T-helper 2 cell (primary cell): ENCODE data around the gene ELN.
A peak's percentile ranks its signal among the peaks of the same experiment; 100 is the strongest.
"Not testable (repeated sequence)": the region's sequence is repeated elsewhere in the genome, so short reads cannot be mapped to it uniquely, and the experiment has no call there.

Source experiments
- DNase-seq, 5 experiments: peaks; one replicate each; pipeline versions ENCODE4 v3.0.0 to v3.0.0-alpha.2; 2012 to 2022
- total RNA-seq, 2 donors: gene quantifications; one replicate each; lab custom pipeline; 2026; lab: John Stamatoyannopoulos, UW

ELN gene
- total RNA-seq, result 0 reads per million in 2 donors

DNA sequence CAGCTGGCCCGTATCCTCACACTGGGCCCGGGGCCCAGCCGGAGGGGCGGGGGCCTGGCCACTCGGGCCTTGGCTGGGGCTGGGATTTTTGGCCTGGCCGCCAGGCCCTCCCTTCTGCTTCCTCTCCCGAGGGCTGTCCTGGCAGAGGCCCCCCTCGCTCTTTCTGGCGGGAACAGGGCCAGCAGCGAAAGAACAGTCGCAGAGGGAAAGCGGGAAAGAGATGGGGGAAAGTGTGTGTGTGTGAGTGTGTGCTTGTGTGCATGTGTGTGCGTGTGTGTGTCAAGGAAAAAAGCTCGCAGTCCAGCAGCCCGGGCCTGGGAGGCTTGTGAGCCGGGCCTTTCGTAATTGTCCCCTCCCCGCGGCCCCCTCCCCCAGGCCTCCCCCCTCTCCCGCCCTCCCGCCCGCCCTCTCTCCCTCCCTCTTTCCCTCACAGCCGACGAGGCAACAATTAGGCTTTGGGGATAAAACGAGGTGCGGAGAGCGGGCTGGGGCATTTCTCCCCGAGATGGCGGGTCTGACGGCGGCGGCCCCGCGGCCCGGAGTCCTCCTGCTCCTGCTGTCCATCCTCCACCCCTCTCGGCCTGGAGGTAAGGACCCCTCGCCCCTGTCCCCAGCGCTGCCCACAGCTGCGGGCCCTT is at the start of gene ELN:
Gene ELN (plus strand): TSS at position 491 of the 638 bp plus-strand sequence. CDS start 15 bp downstream, at position 506.
- no peak for DNase-seq

GRCh38 chr7:73978661-73979563 is 49.1 kb upstream of the ELN start:
- DNase-seq, result peak in 1 of 5 experiments; percentile 11

DNA sequence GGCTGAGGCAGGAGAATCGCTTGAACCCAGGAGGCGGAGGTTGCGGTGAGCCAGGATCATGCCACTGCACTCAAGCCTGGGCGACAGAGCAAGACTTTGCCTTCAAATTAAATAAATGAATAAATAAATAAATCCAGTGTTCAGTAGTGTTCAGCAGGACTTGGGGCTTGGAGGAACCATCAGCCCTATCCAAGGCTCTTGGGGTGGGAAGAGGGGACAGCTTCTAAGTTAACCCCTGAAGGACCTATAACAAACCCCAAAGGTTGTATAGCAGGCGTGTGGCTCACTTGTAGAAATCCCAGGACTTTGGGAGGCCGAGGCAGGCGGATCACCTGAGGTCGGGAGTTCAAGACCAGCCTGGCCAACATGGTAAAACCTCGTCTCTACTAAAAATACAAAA is 48.3 kb upstream of the ELN start:
- DNase-seq, result not testable (repeated sequence)

DNA sequence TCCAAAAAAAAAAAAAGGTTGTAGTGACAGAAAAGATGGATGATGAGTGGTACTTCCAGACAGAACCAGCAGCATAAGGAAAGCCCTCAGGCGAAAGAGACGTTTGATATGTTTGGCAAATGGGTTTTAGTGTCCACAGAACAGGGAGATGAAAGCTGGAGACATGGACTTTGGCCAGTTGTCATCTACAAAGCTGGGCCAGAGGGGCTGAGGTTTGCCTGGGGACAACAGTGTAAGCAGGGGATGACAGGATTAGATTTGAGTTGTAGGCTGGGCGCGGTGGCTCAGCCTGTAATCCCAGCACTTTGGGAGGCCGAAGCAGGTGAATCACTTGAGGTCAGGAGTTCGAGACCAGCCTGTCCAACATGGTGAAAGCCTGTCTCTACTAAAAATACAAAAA is 47.8 kb upstream of the ELN start:
- no peak for DNase-seq

DNA sequence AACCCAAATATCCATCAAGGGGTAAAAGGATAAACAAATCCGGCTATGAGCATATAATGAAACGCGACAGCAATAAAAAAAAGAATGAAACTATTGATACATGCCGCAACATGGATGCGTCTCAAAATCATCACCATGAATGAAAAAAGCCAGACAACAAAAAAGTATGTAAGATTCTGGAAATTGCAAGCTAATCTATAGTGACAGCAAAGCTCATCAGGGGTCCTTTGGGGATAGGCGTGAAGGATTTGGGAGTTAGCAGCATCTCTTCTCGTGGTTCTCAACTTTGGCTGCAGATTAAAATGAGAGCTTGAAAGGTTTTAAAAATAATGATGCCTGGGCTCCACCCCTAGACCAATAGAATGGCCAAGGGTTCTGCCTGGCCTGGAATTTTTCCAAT is 46.0 kb upstream of the ELN start:
- DNase-seq, result no peak

DNA sequence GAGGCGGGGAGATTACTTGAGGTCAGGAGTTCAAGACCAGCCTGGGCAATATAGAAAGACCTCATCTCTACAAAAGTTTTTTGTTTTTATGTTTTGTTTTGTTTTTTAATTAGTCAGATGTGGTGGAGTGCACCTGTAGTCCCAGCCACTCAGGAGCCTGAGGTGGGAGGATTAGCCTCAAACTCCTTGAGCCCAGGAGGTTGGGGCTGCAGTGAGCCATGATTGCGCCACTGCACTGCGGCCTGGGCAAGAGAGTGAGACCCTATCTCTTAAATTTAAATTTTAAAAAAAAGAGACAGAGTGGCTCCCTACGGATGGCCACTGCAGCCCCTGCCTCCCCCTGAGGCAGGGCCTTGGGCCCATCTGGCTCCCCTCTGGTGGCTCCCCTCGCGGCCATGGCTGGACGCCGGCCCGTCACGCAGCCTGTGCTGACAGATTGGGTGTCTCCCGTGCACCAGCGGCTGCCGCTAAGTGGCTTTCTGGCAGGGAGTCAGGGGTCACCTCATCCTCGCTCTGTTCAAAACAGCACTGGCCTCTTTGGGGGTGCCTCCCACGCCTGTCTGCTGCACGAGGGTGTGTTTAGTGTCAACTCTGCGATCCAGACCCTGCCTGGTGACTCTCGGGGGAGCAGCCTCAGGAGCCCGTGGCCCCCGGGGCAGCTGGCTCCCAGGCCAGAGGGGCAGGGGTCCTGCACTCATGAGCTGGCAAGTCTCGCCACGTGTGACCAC is 44.4 kb upstream of the ELN start:
- no peak for DNase-seq

DNA sequence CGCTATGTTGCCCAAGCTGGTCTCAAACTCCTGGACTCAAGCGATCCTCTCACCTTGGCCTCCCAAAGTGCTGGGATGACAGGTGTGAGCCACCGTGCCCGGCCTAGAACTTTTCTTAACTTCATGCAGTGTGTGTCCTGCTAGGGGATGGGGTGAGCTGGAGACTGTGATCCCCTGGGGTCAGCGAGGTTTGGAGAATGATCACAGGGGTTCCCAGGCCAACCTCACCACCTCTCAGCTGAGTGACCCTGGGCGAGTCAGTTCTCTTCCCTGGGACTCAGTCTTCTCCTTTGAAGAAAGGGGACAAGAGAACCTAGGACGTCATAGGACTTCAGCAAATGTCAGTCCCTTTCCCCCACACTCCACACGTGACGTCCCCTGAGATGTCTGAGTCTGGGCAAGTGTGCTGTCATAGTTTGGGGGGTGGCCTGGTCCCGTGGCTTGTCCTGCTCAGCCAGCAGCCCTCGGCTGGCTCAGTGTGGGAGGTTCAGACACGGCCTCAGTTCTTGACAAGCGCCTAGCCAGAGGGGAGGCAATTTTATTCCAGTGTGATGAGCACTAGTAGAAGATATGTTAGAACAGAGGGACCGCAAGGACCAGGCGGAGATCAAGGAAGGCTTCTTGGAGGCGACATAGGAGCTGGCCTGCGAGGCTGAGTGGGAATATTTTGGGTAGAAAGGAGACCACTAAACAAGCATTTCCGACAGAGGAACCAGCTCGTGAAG is 43.3 kb upstream of the ELN start:
- no peak for DNase-seq

- DNase-seq, result no peak
These were observed 42.2 kb upstream of the ELN start for GRCh38 chr7:73985737-73986141.

GRCh38 chr7:73986158-73986631 is 41.8 kb upstream of the ELN start:
- DNase-seq, result no peak

- DNase-seq, result no peak
These were observed 40.7 kb upstream of the ELN start for GRCh38 chr7:73987298-73987697.

- no peak for DNase-seq
These were observed 39.8 kb upstream of the ELN start for GRCh38 chr7:73988197-73988596.

- no peak for DNase-seq
These were observed 36.4 kb upstream of the ELN start for GRCh38 chr7:73991522-73992100.

GRCh38 chr7:73992101-73992562 is 35.8 kb upstream of the ELN start:
- no peak for DNase-seq

DNA sequence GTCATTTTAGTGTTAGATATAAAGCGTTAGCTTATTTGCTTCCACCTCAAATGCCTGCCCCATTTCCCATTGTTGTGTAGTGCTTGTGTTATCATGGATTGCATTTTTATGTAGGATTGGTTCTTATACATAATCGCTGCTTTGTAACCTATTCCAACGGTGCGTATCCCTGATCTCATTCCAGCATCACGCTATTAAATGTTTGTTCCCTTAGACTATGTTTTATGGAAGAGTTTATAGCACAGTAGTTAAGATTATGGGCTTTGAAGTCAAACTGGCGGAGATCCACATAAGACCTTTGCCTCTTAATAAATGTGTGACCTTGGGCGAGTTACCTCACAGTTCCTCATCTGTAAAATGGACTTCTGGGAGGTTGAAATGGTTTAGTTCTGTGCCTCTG is 34.0 kb upstream of the ELN start:
- DNase-seq, result no peak

DNA sequence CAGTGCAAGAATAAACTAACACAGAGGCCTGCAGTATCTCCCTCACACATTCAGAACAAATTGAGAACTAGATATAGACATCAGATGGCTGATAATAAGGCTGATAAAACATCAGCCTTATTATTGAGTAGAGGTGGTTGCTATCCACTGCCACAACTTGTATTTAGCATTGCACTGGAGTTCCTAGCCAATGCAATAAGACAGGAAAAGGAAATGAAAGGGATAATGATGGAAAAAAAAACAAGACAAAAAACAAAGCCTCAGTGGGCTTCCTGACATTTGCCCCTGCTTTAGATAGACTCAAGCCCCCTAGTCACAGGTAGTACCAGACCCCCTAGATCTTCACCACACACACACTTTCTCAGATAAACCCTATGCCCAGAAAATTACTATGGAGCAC is 33.2 kb upstream of the ELN start:
- no peak for DNase-seq

GRCh38 chr7:73995330-73995729 is 32.6 kb upstream of the ELN start:
- DNase-seq, result no peak

- no peak for DNase-seq
These were observed 32.0 kb upstream of the ELN start for GRCh38 chr7:73995821-73996511.

DNA sequence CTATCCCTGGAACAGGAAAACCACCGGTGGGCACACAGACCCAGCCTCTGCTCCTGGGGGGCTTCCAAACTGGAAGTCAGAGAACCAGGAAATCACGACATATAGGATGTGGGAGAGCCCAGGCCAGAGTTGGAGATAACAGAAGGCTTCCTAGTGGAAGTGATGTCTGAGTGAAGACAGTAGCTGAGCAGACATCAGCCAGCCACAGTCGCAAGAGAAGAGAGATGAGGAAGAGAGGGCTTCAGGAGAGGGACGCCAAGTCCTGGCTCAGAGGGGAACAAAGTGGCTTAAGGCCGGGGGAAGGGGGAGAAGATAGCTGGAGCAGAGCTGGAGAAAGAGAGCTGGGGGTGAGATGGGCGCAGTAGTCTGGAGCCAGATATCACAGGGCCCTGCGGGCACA is 30.9 kb upstream of the ELN start:
- no peak for DNase-seq

DNA sequence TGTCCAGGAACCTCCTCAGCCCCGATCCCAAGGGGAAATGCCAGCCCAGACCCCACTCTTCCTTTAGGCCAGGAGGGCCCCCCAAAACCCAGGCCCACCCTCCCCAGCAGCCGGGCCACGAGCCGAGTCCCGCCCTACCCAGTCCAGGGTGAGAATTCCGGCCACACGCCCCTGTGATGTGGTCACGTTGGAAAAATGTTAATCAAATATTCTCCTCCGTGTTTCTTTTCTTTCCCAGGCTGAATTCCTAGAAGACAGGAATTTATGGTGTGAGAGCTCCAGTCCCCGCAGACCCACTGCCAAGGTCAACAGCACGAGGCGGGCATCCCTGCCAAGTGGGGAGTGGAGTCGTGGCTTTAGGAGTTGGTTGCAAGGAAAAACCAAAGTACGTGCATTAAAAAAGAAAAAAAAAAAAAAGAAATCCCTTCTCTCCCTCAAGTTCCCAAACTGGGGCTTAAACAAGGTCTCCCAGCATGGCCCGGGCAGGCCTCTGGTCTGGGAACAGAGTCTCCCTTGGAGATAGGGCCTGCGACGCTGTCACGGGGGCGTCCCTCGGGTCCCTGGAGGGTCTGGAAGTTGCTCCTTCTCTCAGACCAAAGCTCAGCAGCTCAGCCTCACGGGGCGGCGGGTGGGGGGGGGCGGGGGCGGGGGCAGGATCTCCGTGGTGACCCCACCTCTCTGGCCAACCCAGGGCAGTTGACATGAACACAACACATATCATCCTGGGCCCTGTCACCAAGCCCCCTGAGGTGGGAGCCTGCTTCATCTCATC is 28.1 kb upstream of the ELN start:
- no peak for DNase-seq

DNA sequence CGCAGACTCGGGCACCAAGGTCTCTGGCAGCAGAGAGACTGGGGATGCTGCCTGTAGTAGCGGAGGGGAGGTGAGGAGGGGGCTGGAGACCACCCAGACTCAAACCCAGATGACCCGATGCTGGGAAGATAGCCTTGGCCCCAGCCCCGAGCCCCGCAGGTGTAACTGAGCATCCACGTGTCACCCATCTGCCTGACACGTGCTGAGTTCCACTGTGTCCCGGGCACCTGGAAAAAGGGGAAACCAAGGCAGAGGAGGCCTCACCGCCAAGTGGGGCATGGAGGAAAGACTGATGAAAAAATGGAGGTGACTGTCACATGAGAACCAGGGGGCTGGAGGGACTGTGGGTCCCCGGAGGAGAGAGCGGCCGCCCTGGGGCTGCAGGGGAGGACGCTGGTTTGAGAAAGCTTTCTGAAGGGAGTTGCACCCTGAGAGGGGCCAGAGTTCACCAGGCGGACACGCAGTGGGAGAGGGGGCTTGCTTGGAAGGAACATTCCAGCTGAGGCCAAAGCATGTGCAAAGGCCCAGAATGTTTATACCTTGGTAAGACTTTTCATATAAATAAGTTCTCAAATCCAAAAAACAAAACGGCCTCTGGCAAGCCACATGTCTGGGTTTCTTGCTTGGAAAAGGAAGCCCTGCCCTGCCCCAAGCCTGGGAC is 27.4 kb upstream of the ELN start:
- DNase-seq, result no peak
